GM12865 (cell line): ENCODE data around the gene SUPT6H.

Experiments used
- DNase-seq: peaks from one replicate; pipeline ENCODE4 v3.0.0; 2010; ENCODE audit warnings: low read depth
- H3K4me3 ChIP-seq: 2 replicates; pipeline ENCODE4 v1.5.1; 2011; ENCODE audit warnings: mild to moderate bottlenecking, low read depth, low read length, control low read depth
- TF ChIP-seq, protein P1 (sequence below): IDR thresholded peaks from 2 replicates; pipeline ENCODE4 v1.5.1; 2011; ENCODE audit warnings: low read length, control low read depth, low read depth, inconsistent platforms; ENCODE audit not compliant: insufficient read depth; ENCODE audit errors: missing control alignments

Gene SUPT6H

DNA sequence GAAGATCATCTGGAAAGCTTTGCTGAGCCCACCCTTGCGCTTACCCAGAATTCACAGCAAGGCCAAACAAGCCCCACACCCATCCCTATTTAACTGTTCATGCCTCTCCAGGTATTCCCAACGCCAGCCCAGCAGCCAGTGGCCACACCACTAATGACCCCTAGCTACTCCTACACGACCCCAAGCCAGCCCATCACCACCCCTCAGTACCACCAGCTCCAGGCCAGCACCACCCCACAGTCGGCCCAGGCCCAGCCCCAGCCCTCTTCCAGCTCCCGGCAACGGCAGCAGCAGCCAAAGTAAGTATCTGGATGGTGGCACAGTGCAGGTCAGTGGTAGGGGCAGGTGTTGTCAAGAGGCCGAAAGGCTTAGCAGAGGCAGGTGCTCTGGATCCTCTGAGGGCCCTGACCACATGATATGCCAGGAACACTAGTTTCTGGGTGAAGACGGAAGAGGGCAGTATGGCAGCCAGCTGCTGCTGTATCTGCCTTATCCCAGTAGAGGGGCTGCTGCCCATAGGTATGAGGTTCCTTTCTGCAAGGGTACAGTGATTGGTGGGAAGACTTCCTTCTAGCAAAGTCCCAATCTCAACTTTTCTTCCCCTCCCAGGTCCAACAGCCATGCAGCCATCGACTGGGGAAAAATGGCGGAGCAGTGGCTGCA is 39.0 kb downstream of the SUPT6H start:
- TF ChIP-seq, protein P1, sequence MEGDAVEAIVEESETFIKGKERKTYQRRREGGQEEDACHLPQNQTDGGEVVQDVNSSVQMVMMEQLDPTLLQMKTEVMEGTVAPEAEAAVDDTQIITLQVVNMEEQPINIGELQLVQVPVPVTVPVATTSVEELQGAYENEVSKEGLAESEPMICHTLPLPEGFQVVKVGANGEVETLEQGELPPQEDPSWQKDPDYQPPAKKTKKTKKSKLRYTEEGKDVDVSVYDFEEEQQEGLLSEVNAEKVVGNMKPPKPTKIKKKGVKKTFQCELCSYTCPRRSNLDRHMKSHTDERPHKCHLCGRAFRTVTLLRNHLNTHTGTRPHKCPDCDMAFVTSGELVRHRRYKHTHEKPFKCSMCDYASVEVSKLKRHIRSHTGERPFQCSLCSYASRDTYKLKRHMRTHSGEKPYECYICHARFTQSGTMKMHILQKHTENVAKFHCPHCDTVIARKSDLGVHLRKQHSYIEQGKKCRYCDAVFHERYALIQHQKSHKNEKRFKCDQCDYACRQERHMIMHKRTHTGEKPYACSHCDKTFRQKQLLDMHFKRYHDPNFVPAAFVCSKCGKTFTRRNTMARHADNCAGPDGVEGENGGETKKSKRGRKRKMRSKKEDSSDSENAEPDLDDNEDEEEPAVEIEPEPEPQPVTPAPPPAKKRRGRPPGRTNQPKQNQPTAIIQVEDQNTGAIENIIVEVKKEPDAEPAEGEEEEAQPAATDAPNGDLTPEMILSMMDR: no peak
- no peak overlapping the region for H3K4me3 ChIP-seq
- DNase-seq: no peak

DNA sequence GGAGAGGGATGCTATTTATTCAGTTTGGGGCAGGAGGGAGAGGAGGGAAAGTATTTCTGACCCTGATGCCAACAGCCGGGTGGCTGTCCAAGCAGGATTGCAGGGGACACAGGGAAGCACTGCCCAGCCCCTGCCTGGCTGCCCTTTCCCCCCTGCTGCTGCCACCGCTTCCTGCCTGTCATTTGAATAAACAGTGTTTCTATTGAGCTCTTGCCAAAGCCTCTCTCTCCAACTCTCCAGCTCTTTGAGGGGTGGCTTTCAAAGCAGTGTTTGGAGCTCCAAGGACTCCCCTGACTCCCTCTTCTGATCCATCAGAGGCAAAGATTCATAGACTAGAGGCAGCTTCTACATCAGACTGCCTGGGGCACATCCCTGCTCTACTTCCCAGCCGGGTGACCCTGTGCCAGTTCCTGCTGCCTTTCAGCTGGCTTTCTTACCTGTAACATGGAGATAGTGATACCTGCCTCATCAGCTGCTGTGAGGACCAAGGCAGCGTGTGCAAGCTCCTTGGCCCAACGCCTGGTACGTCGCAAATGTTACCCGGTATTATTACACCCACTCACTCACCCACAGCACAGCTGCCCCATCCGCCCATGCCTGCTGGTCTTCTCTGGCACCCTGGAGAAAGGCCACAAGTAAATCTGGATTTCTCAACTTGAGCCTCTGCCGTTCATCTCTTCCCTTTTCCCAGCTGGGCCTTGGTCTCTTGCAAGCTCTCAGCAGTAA is 40.2 kb downstream of the SUPT6H start:
- no peak overlapping the region for H3K4me3 ChIP-seq
- no peak for DNase-seq
- TF ChIP-seq, protein P1: no peak

DNA sequence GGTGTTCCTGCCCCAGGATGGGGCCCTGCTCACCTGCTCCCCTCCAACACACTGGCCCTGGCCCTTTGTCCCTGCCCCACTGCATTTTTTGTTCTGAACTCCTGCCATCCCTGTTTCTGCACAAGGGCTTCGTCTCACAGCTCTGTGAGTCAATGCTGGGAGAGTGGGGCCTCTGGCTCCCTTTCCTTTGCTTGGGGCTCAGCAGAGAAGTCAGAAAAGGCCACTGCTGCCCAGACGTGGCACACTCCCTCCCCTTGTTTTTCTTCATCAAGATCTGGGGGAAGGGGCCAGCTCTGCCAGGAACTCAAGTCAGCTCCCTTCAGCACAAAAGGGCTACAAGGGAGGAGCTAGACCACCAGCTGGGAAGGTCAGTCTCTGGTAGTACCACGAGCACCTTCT is 40.7 kb downstream of the SUPT6H start:
- DNase-seq: no peak
- no peak overlapping the region for H3K4me3 ChIP-seq
- TF ChIP-seq, protein P1: no peak

DNA sequence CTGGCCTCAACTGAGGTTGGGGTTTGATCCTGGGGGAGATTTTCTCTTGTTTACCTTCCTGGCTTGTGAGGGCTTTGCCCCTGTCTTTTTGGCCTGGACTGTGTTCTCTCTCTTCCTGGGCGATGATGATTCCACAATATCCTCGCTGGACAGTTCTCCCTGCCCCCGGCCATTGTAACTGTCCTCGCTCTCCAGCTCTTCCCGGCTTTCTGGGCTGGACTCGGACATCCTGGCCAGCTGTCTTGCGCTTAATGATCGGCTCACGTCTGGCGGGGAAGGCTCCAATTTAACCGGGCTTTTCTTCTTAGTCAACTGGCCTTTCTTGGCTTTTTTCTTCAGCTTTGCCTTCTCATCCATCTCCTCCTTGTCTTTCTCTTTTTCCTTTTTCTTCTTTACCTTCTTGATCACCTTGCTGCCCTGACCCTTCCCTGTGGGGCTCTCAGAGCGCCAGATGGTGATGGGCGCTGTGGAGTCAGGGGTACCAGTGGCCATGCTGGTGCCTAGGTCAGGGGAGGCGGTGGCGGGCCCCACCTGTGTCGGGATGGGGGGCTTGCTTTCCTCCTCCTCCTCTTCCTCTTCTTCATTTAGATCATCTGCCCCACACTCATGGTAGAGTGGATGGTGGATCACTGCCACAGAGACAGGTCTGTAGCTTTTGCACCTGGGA is 41.7 kb downstream of the SUPT6H start:
- DNase-seq: no peak
- no peak overlapping the region for H3K4me3 ChIP-seq
- TF ChIP-seq, protein P1: no peak

DNA sequence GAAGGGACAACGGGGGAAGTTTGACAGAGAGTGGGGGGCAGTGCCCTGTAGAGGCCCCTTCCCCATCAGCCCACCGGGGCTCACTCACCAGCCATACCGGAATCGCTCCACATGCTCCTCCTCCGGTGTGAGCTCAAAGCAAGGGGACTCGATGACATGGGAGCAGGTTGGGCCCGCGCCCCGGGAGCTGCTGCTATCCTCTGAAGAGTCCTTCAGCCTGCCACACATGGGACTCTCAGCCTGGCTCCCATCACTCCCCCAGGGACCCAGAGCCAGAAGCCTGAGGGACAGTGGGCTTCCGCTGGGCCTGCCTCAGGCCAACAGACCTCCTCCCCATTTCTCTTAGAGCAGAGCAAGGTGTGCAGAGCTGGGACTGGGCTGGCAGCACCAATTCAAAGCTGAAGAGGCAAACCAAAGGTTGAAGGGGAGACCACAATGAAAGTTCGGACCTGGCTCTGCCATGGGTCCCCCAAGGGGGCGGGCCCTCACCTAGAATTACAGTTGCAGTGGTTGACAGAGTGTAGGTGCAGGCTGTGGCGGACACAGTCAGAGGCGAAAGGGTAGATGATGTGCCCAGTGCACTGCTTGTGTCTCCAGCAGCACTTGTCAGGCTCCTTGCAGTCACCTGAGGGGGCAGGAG is 42.3 kb downstream of the SUPT6H start:
- no peak overlapping the region for H3K4me3 ChIP-seq
- TF ChIP-seq, protein P1: no peak
- DNase-seq: no peak

DNA sequence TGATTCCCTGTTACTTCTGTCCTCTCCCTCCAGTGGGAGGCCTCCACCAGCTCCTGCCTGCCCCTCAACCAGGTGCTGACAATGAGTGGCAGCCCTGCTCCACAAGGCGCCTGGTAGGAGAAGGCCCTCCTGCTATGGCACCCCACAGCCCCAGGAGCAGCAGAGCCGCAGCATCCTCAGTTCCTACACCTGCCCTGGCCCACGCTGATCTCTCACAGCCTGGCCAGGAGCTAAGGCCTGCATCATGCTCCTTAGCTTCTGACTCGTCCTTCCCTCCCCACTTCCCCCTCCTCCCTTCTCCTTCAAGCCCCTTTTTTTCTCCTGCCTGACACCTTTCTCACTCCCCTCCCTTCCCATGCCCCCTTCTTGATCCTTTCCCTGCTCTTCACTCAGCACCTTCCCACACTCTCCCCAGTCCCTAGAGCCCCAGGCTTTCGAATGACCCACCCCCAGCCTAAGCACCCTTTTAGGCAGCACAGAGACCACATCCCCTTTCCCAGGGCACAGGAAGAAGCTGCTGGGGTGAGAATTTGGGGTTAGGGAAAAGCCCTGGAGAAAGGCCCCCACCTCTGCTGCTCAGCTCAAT is 43.2 kb downstream of the SUPT6H start:
- TF ChIP-seq, protein P1: no peak
- DNase-seq: no peak
- no peak overlapping the region for H3K4me3 ChIP-seq
